ENCODE results near the gene GLIS1. TPM values are rescaled to one million over a fixed set of nuclear protein-coding genes. Genes with fewer than 3 reads are reported as not detected.

The GLIS1 gene
- total RNA-seq, 1 experiment from 2014 or later, result 0.28 TPM

- H2BK12ac ChIP-seq (ENCODE audit: insufficient read length, low read depth, low read length), result no peak overlapping the region
- peaks cover 32% of the 10 kb centered on the region for H3K27me3 Mint-ChIP-seq (ENCODE audit: low read depth)
- no peak overlapping the region for H2BK20ac ChIP-seq (ENCODE audit: low read depth, low read length, poor library complexity, severe bottlenecking)
- no peaks in the 10 kb centered on the region; the same call in 1 of the 2 replicates for H3K27me3 ChIP-seq (ENCODE audit: insufficient read depth, low read length)
- H3K4me1 ChIP-seq (ENCODE audit: insufficient read depth, low read length), result no peaks in the 10 kb centered on the region
- no peaks in the 10 kb centered on the region for H3K79me2 ChIP-seq (ENCODE audit: insufficient read depth, low read length)
- H3K23ac ChIP-seq (ENCODE audit: insufficient read length, low read depth, low read length), result no peak overlapping the region
- H3K27ac Mint-ChIP-seq, result no peak overlapping the region
- H2AK5ac ChIP-seq (ENCODE audit: insufficient read length, low read length), result no peak overlapping the region
- H2BK5ac ChIP-seq (ENCODE audit: insufficient read length, low read length), result no peak overlapping the region
- H3K4ac ChIP-seq (ENCODE audit: low read depth, low read length), result no peak overlapping the region
- no peak overlapping the region for H2AFZ ChIP-seq (ENCODE audit: low read length)
- H3K23me2 ChIP-seq (ENCODE audit: insufficient read length, low read depth, low read length, poor library complexity, severe bottlenecking), result no peaks in the 10 kb centered on the region
- no peak overlapping the region for H3K4me2 ChIP-seq (ENCODE audit: insufficient read depth, insufficient read length, low read length)
- no peak overlapping the region for H3K18ac ChIP-seq (ENCODE audit: insufficient read length, low read depth, low read length)
- no peak overlapping the region for H2BK15ac ChIP-seq (ENCODE audit: low read depth, low read length)
- H4K91ac ChIP-seq (ENCODE audit: insufficient read length, low read depth, low read length), result no peak overlapping the region
- no peak for TF ChIP-seq CTCF (conservative IDR thresholded peaks at IDR 0.05)
- H3K9ac ChIP-seq (ENCODE audit: extremely low read depth, insufficient read length, low read length), result no peak overlapping the region
- WGBS (ENCODE audit: extremely low coverage, insufficient read length, low lambda C conversion rate), result no CpG with 5 or more reads among the region's 5 CpGs
- no peak overlapping the region for H3T11ph ChIP-seq (ENCODE audit: low read length)
- H3K4me1 Mint-ChIP-seq, result peaks cover 7 to 14% of the 10 kb centered on the region in 2 experiments; a peak in 3 of 4 replicates
- no peaks in the 10 kb centered on the region for H3K36me3 Mint-ChIP-seq (ENCODE audit: insufficient read depth in 1 of 3, low read depth in 3 of 3)
- H2BK120ac ChIP-seq (ENCODE audit: low read depth, low read length, poor library complexity, severe bottlenecking), result no peak overlapping the region
- H3K9me3 Mint-ChIP-seq, result no peaks in the 10 kb centered on the region
- no peaks in the 10 kb centered on the region for H4K20me1 ChIP-seq (ENCODE audit: control insufficient read depth, insufficient read depth, insufficient read length)
- H3K4me3 Mint-ChIP-seq, result no peak overlapping the region
- H3K79me1 ChIP-seq (ENCODE audit: insufficient read depth, low read depth, low read length, poor library complexity, severe bottlenecking), result no peaks in the 10 kb centered on the region
- H3K9me3 ChIP-seq (ENCODE audit: control insufficient read depth, low read depth, low read length), result no peaks in the 10 kb centered on the region
- no peak overlapping the region for H4K5ac ChIP-seq (ENCODE audit: insufficient read length, low read depth, low read length)
- DNase-seq, result no peak
- no peak overlapping the region for H3K27ac ChIP-seq (ENCODE audit: insufficient read length, low read depth, low read length)
- H3K14ac ChIP-seq (ENCODE audit: insufficient read depth, low read length), result no peak overlapping the region
- no peak overlapping the region for H3K56ac ChIP-seq (ENCODE audit: insufficient read length, low read depth, low read length)
- H4K8ac ChIP-seq (replicated peaks; ENCODE audit: insufficient read length, low read depth, low read length), result no peak overlapping the region
Measured at GRCh38 chr1:53558739-53559315, 180.1 kb downstream of the GLIS1 start.
